ENCODE data around the gene MRPL39. TPM values are rescaled to one million over a fixed set of nuclear protein-coding genes. Genes with fewer than 3 reads are reported as not detected.

Gene MRPL39
- total RNA-seq, 4 donors from 2014 or later = 10.3 to 55.1 (median 21.6) TPM

DNA sequence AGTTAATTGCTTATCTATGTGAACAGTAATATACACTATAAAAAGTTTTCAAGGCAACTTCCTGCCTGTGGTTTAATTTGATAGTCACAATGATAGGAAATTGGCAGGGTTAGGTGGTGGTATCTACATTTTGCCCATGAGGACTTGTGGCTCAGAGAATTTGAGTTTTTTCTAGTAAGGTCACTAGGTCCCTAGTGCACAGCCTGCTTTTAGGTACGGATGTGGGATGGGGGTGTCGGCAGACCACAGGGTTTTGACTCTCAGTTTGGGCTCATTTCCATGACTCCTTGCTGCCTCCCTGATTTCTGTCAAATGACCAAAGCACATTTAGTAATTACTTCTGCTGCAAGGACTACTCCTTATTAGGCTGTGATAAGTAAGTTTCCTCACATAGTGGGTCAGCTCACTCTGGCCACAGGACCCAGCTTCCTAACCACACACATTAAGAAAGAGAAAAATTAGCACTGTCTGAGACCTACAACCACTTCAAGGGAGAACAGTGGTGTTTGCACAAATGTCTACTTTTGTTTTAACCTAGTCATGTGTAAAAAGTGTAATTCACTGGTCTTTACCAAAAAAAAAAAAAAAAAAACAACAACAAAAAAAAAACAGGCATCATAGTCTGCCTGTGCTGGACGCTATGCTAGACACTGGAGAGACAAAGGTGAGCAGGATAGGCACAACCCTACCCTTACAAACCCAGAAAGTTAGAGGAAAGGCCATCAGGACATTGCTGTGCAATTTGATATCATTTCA lies 43.7 kb downstream of the MRPL39 start:
- TF ChIP-seq, protein P1, sequence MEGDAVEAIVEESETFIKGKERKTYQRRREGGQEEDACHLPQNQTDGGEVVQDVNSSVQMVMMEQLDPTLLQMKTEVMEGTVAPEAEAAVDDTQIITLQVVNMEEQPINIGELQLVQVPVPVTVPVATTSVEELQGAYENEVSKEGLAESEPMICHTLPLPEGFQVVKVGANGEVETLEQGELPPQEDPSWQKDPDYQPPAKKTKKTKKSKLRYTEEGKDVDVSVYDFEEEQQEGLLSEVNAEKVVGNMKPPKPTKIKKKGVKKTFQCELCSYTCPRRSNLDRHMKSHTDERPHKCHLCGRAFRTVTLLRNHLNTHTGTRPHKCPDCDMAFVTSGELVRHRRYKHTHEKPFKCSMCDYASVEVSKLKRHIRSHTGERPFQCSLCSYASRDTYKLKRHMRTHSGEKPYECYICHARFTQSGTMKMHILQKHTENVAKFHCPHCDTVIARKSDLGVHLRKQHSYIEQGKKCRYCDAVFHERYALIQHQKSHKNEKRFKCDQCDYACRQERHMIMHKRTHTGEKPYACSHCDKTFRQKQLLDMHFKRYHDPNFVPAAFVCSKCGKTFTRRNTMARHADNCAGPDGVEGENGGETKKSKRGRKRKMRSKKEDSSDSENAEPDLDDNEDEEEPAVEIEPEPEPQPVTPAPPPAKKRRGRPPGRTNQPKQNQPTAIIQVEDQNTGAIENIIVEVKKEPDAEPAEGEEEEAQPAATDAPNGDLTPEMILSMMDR (IDR thresholded peaks at IDR 0.05) = no peak
- TF ChIP-seq POLR2A (IDR thresholded peaks at IDR 0.05) = no peak
- intact Hi-C loops (cut with DNase I; ENCODE audit: low total_unique reads) = no loop called here
- Histone ChIP-seq H3K27ac (no peak overlapping the region), H3K9me3 (no peaks in the 10 kb centered on the region), H3K27me3 (no peaks in the 10 kb centered on the region), H3K4me1 (peaks cover 0 to 5% of the 10 kb centered on the region in 2 donors), H3K4me3 (no peak overlapping the region), H3K36me3 (no peaks in the 10 kb centered on the region)
- no peak for DNase-seq

DNA sequence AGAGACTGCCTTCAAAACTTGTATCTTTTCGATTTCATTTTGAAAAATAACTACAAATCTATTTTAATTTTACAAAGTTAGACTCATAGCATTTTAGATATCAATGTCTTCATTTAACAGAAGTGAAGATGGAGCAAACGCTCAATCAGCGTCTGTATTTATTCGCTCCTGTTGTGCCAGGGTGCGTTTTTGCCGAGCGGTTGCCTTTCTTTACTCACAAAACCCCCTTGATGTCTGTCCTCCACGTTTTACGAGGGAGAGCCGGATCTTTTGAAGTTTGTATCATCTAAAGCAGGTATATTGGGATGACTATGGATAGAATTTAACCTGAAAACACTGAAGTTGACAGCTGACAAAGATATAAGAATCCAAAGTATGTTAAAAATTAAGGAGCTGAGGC lies 44.6 kb downstream of the MRPL39 start:
- intact Hi-C loops (cut with DNase I; ENCODE audit: low total_unique reads) = no loop called here
- Histone ChIP-seq H3K36me3 (no peaks in the 10 kb centered on the region), H3K27ac (peak overlapping the region in 1 of 2 donors; percentile 22), H3K4me3 (peak overlapping the region in 1 of 2 donors; percentile 28), H3K9me3 (no peaks in the 10 kb centered on the region), H3K27me3 (no peaks in the 10 kb centered on the region), H3K4me1 (peaks cover 0 to 5% of the 10 kb centered on the region in 2 donors)
- TF ChIP-seq, protein P1 (IDR thresholded peaks at IDR 0.05) = no peak
- no peak for TF ChIP-seq POLR2A (IDR thresholded peaks at IDR 0.05)
- DNase-seq = no peak

DNA sequence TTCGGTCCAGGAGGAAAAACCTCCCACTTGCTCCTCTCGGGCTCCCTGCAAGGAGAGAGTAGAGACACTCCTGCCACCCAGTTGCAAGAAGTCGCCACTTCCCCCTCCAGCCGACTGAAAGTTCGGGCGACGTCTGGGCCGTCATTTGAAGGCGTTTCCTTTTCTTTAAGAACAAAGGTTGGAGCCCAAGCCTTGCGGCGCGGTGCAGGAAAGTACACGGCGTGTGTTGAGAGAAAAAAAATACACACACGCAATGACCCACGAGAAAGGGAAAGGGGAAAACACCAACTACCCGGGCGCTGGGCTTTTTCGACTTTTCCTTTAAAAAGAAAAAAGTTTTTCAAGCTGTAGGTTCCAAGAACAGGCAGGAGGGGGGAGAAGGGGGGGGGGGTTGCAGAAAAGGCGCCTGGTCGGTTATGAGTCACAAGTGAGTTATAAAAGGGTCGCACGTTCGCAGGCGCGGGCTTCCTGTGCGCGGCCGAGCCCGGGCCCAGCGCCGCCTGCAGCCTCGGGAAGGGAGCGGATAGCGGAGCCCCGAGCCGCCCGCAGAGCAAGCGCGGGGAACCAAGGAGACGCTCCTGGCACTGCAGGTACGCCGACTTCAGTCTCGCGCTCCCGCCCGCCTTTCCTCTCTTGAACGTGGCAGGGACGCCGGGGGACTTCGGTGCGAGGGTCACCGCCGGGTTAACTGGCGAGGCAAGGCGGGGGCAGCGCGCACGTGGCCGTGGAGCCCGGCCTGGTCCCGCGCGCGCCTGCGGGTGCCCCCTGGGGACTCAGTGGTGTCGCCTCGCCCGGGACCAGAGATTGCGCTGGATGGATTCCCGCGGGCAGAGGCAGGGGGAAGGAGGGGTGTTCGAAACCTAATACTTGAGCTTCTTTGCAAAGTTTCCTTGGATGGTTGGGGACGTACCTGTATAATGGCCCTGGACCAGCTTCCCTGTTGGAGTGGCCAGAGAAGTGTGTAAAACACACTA lies 45.3 kb downstream of the MRPL39 start:
- no peaks in the 10 kb centered on the region for H3K27me3 ChIP-seq

DNA sequence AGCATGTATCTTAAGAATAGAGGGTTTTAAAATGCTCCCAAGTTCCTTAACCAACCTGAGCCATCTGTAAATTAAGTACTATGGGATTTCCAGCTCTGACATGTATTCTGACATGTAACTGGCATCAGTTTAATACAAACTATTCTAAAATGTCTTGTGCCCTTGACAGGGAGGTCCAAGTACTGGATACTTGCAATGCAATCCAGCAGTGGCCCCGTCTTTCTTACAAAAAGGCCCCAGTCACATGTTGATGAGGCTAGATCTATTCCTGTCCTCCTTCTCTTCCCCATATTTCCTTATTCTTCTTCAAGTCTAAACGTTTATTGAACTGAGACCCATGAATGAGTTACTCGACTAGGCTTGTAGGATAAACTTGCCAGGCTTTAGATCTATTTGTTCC lies 46.4 kb downstream of the MRPL39 start:
- Histone ChIP-seq H3K4me1 (peaks cover 0 to 5% of the 10 kb centered on the region in 2 donors), H3K9me3 (no peaks in the 10 kb centered on the region), H3K27ac (no peak overlapping the region), H3K27me3 (no peaks in the 10 kb centered on the region), H3K36me3 (no peaks in the 10 kb centered on the region), H3K4me3 (no peak overlapping the region)
- DNase-seq = no peak
- intact Hi-C loops (cut with DNase I; ENCODE audit: low total_unique reads) = no loop called here
- TF ChIP-seq, protein P1 (IDR thresholded peaks at IDR 0.05) = no peak
- no peak for TF ChIP-seq POLR2A (IDR thresholded peaks at IDR 0.05)

More for the DNA sequence above, 45.3 kb downstream of the MRPL39 start:
- Histone ChIP-seq H3K4me3 (peak overlapping the region; percentile 28 to 48), H3K9me3 (no peaks in the 10 kb centered on the region), H3K36me3 (no peaks in the 10 kb centered on the region), H3K4me1 (peaks cover 0 to 5% of the 10 kb centered on the region in 2 donors), H3K27ac (peak overlapping the region in 1 of 2 donors; percentile 22)
- TF ChIP-seq, protein P1 (IDR thresholded peaks at IDR 0.05) = peak in 1 of 4 experiments; percentile 18
- TF ChIP-seq POLR2A (IDR thresholded peaks at IDR 0.05) = no peak
- DNase-seq = peak; percentile 28 to 54
- intact Hi-C loops (cut with DNase I; ENCODE audit: low total_unique reads) = no loop called here

Data from uterus (tissue), 4 donors.